ENCODE results near the gene DGKI.

DGKI gene

DNA sequence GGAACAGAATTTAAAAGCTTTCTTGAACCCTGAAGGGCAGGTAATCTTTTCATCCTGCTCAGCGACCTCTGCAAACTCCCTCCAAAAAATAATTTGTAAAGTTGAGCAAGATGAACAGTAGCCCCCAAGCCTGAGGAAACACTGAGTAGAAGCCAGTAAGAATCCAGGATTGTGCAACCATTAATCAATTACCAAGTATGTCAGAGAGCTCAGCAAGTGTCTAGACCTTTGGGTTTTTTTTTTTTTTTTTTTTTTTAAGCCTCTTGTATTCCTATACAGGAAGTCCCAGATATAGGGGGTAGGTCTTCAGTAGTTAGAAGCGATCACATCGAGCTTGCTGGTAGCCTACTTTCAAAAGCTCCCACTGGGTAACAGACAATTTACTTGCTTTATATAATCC is 155.2 kb downstream of the DGKI start:
- ChIA-PET POLR2A (no interaction called here), CTCF (interaction anchor here (0.6 to 0.7 kb wide), 2 partner anchors 12 to 126 kb away, joined by 3 read pairs; no protein-coding TSS in a partner anchor)
- H3K4me1 ChIP-seq (ENCODE audit: control insufficient read depth, insufficient read depth, low read length), result no peaks in the 10 kb centered on the region

DNA sequence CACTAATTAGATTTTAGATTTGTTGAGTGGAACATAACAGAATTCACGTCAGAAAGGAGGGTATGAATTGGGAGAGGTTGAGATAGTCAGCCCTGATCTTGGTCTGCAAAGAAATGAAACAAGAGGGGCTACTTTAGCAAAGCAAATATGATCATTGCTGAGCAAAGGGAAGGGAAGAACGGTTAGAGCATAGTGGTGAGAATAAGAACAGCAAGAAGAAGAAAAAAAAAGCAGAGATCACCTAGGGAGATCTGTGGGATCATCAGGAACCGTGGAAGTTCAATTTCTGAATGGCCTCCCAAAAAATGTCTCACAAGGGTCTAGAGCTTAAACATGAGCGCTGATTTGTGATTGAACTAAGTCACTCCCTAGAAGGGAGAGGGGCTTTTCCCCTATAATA is 156.1 kb downstream of the DGKI start:
- POLR2A ChIA-PET, result no interaction called here
- Histone ChIP-seq H3K4me1 (ENCODE audit: control insufficient read depth, insufficient read depth, low read length) (no peaks in the 10 kb centered on the region), H3K27ac (ENCODE audit: extremely low read depth, low read depth, low read length) (no peak overlapping the region), H3K36me3 (ENCODE audit: control insufficient read depth in 2 of 2, insufficient read depth in 1 of 2, low read length in 2 of 2) (no peaks in the 10 kb centered on the region), H3K9me3 (ENCODE audit: control insufficient read depth, insufficient read depth, low read depth, low read length) (no peaks in the 10 kb centered on the region), H3K4me3 (ENCODE audit: low read depth, low read length) (no peak overlapping the region)
- CTCF ChIA-PET, result interaction anchor here (0.7 kb wide), 1 partner anchor 11 kb away, joined by 3 read pairs; no protein-coding TSS in a partner anchor
- TF ChIP-seq, protein P1, sequence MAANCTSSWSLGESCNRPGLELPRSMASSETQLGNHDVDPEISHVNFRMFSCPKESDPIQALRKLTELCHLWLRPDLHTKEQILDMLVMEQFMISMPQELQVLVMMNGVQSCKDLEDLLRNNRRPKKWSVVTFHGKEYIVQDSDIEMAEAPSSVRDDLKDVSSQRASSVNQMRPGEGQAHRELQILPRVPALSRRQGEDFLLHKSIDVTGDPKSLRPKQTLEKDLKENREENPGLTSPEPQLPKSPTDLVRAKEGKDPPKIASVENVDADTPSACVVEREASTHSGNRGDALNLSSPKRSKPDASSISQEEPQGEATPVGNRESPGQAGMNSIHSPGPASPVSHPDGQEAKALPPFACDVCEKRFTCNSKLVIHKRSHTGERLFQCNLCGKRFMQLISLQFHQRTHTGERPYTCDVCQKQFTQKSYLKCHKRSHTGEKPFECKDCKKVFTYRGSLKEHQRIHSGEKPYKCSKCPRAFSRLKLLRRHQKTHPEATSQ (tag by site-specific recombination; IDR thresholded peaks at IDR 0.05), result no peak
- TF ChIP-seq, protein P2, sequence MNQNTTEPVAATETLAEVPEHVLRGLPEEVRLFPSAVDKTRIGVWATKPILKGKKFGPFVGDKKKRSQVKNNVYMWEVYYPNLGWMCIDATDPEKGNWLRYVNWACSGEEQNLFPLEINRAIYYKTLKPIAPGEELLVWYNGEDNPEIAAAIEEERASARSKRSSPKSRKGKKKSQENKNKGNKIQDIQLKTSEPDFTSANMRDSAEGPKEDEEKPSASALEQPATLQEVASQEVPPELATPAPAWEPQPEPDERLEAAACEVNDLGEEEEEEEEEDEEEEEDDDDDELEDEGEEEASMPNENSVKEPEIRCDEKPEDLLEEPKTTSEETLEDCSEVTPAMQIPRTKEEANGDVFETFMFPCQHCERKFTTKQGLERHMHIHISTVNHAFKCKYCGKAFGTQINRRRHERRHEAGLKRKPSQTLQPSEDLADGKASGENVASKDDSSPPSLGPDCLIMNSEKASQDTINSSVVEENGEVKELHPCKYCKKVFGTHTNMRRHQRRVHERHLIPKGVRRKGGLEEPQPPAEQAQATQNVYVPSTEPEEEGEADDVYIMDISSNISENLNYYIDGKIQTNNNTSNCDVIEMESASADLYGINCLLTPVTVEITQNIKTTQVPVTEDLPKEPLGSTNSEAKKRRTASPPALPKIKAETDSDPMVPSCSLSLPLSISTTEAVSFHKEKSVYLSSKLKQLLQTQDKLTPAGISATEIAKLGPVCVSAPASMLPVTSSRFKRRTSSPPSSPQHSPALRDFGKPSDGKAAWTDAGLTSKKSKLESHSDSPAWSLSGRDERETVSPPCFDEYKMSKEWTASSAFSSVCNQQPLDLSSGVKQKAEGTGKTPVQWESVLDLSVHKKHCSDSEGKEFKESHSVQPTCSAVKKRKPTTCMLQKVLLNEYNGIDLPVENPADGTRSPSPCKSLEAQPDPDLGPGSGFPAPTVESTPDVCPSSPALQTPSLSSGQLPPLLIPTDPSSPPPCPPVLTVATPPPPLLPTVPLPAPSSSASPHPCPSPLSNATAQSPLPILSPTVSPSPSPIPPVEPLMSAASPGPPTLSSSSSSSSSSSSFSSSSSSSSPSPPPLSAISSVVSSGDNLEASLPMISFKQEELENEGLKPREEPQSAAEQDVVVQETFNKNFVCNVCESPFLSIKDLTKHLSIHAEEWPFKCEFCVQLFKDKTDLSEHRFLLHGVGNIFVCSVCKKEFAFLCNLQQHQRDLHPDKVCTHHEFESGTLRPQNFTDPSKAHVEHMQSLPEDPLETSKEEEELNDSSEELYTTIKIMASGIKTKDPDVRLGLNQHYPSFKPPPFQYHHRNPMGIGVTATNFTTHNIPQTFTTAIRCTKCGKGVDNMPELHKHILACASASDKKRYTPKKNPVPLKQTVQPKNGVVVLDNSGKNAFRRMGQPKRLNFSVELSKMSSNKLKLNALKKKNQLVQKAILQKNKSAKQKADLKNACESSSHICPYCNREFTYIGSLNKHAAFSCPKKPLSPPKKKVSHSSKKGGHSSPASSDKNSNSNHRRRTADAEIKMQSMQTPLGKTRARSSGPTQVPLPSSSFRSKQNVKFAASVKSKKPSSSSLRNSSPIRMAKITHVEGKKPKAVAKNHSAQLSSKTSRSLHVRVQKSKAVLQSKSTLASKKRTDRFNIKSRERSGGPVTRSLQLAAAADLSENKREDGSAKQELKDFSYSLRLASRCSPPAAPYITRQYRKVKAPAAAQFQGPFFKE (tag by site-specific recombination; IDR thresholded peaks at IDR 0.05; ENCODE audit: borderline replicate concordance), result no peak
- TF ChIP-seq ZNF548 (tag by site-specific recombination; IDR thresholded peaks at IDR 0.05) (no peak), ZNF324 (tag by site-specific recombination; IDR thresholded peaks at IDR 0.05) (no peak), ZNF544 (tag by site-specific recombination; IDR thresholded peaks at IDR 0.05) (no peak), ZNF174 (tag by site-specific recombination; IDR thresholded peaks at IDR 0.05) (no peak), ZNF629 (tag by site-specific recombination; IDR thresholded peaks at IDR 0.05) (no peak), ZNF146 (tag by site-specific recombination; IDR thresholded peaks at IDR 0.05) (no peak), ZNF621 (tag by site-specific recombination; IDR thresholded peaks at IDR 0.05) (no peak), OSR2 (tag by site-specific recombination; IDR thresholded peaks at IDR 0.05) (no peak)
- TF ChIP-seq, protein P3, sequence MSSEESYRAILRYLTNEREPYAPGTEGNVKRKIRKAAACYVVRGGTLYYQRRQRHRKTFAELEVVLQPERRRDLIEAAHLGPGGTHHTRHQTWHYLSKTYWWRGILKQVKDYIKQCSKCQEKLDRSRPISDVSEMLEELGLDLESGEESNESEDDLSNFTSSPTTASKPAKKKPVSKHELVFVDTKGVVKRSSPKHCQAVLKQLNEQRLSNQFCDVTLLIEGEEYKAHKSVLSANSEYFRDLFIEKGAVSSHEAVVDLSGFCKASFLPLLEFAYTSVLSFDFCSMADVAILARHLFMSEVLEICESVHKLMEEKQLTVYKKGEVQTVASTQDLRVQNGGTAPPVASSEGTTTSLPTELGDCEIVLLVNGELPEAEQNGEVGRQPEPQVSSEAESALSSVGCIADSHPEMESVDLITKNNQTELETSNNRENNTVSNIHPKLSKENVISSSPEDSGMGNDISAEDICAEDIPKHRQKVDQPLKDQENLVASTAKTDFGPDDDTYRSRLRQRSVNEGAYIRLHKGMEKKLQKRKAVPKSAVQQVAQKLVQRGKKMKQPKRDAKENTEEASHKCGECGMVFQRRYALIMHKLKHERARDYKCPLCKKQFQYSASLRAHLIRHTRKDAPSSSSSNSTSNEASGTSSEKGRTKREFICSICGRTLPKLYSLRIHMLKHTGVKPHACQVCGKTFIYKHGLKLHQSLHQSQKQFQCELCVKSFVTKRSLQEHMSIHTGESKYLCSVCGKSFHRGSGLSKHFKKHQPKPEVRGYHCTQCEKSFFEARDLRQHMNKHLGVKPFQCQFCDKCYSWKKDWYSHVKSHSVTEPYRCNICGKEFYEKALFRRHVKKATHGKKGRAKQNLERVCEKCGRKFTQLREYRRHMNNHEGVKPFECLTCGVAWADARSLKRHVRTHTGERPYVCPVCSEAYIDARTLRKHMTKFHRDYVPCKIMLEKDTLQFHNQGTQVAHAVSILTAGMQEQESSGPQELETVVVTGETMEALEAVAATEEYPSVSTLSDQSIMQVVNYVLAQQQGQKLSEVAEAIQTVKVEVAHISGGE (tag by site-specific recombination; conservative IDR thresholded peaks at IDR 0.05; ENCODE audit: low read depth), result no peak
- TF ChIP-seq, protein P4, sequence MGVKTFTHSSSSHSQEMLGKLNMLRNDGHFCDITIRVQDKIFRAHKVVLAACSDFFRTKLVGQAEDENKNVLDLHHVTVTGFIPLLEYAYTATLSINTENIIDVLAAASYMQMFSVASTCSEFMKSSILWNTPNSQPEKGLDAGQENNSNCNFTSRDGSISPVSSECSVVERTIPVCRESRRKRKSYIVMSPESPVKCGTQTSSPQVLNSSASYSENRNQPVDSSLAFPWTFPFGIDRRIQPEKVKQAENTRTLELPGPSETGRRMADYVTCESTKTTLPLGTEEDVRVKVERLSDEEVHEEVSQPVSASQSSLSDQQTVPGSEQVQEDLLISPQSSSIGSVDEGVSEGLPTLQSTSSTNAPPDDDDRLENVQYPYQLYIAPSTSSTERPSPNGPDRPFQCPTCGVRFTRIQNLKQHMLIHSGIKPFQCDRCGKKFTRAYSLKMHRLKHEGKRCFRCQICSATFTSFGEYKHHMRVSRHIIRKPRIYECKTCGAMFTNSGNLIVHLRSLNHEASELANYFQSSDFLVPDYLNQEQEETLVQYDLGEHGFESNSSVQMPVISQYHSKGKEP (tag by site-specific recombination; IDR thresholded peaks at IDR 0.05), result no peak
- TF ChIP-seq, protein P5, sequence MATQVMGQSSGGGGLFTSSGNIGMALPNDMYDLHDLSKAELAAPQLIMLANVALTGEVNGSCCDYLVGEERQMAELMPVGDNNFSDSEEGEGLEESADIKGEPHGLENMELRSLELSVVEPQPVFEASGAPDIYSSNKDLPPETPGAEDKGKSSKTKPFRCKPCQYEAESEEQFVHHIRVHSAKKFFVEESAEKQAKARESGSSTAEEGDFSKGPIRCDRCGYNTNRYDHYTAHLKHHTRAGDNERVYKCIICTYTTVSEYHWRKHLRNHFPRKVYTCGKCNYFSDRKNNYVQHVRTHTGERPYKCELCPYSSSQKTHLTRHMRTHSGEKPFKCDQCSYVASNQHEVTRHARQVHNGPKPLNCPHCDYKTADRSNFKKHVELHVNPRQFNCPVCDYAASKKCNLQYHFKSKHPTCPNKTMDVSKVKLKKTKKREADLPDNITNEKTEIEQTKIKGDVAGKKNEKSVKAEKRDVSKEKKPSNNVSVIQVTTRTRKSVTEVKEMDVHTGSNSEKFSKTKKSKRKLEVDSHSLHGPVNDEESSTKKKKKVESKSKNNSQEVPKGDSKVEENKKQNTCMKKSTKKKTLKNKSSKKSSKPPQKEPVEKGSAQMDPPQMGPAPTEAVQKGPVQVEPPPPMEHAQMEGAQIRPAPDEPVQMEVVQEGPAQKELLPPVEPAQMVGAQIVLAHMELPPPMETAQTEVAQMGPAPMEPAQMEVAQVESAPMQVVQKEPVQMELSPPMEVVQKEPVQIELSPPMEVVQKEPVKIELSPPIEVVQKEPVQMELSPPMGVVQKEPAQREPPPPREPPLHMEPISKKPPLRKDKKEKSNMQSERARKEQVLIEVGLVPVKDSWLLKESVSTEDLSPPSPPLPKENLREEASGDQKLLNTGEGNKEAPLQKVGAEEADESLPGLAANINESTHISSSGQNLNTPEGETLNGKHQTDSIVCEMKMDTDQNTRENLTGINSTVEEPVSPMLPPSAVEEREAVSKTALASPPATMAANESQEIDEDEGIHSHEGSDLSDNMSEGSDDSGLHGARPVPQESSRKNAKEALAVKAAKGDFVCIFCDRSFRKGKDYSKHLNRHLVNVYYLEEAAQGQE (tag by site-specific recombination; IDR thresholded peaks at IDR 0.05), result no peak

More for the DNA sequence above, 155.2 kb downstream of the DGKI start:
- Histone ChIP-seq H3K4me3 (ENCODE audit: low read depth, low read length) (no peak overlapping the region), H3K36me3 (ENCODE audit: control insufficient read depth in 2 of 2, insufficient read depth in 1 of 2, low read length in 2 of 2) (no peaks in the 10 kb centered on the region), H3K9me3 (ENCODE audit: control insufficient read depth, insufficient read depth, low read depth, low read length) (no peaks in the 10 kb centered on the region), H3K27ac (ENCODE audit: extremely low read depth, low read depth, low read length) (no peak overlapping the region)
- no peak for TF ChIP-seq ZFP3 (tag by site-specific recombination; IDR thresholded peaks at IDR 0.05; ENCODE audit: low read depth)
- TF ChIP-seq ZNF16 (tag by site-specific recombination; IDR thresholded peaks at IDR 0.05; ENCODE audit: low read depth), result no peak
- TF ChIP-seq ZNF394 (tag by site-specific recombination; IDR thresholded peaks at IDR 0.05; ENCODE audit: borderline replicate concordance), result no peak
- TF ChIP-seq, protein P6, sequence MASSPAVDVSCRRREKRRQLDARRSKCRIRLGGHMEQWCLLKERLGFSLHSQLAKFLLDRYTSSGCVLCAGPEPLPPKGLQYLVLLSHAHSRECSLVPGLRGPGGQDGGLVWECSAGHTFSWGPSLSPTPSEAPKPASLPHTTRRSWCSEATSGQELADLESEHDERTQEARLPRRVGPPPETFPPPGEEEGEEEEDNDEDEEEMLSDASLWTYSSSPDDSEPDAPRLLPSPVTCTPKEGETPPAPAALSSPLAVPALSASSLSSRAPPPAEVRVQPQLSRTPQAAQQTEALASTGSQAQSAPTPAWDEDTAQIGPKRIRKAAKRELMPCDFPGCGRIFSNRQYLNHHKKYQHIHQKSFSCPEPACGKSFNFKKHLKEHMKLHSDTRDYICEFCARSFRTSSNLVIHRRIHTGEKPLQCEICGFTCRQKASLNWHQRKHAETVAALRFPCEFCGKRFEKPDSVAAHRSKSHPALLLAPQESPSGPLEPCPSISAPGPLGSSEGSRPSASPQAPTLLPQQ (tag by site-specific recombination; IDR thresholded peaks at IDR 0.05), result no peak
- no peak for TF ChIP-seq ZNF10 (tag by site-specific recombination; IDR thresholded peaks at IDR 0.05)
- no peak for TF ChIP-seq ZNF404 (tag by site-specific recombination; IDR thresholded peaks at IDR 0.05)
